AML-193 (cell line): Measurements from ENCODE around the gene KRTAP9-6.
"Not testable (repeated sequence)": the region's sequence is repeated elsewhere in the genome, so short reads cannot be mapped to it uniquely, and the experiment has no call there.

Experiments
- DNase-seq, 2 experiments: peaks; one replicate each; lab custom pipeline; 2025; lab: John Stamatoyannopoulos, UW

Gene KRTAP9-6

GRCh38 chr17:41265078-41265477 lies at the start of gene KRTAP9-6:
Gene KRTAP9-6, plus strand, starts transcription at chr17:41265378. Its CDS starts 0 bp downstream, at chr17:41265378.
- DNase-seq = no peak

GRCh38 chr17:41215681-41216080 lies 49.5 kb upstream of the KRTAP9-6 start:
- DNase-seq = no peak

GRCh38 chr17:41223821-41224220 lies 41.4 kb upstream of the KRTAP9-6 start:
- no peak for DNase-seq

- no peak for DNase-seq
These were observed 39.1 kb upstream of the KRTAP9-6 start for GRCh38 chr17:41226051-41226450.

GRCh38 chr17:41226598-41227095 lies 38.5 kb upstream of the KRTAP9-6 start, which contains the start of gene KRTAP9-2:
Gene KRTAP9-2, plus strand, starts transcription at chr17:41226648. Its CDS starts 7 bp downstream, at chr17:41226655.
- not testable (repeated sequence) for DNase-seq

GRCh38 chr17:41230094-41230493 lies 35.1 kb upstream of the KRTAP9-6 start:
- no peak for DNase-seq

- no peak for DNase-seq
These were observed 33.4 kb upstream of the KRTAP9-6 start for GRCh38 chr17:41231731-41232130.

- not testable (repeated sequence) for DNase-seq
These were observed 32.6 kb upstream of the KRTAP9-6 start, which contains the start of gene KRTAP9-3 for GRCh38 chr17:41232399-41233105. Gene KRTAP9-3, plus strand, starts transcription at chr17:41232449. Its CDS starts 53 bp downstream, at chr17:41232502.

GRCh38 chr17:41237116-41237515 lies 28.1 kb upstream of the KRTAP9-6 start:
- DNase-seq = not testable (repeated sequence)

GRCh38 chr17:41237949-41238437 lies 27.2 kb upstream of the KRTAP9-6 start, which contains the start of gene KRTAP9-8:
Gene KRTAP9-8, plus strand, starts transcription at chr17:41237999. Its CDS starts 53 bp downstream, at chr17:41238052.
- DNase-seq = not testable (repeated sequence)

GRCh38 chr17:41246995-41247787 lies 18.0 kb upstream of the KRTAP9-6 start:
- not testable (repeated sequence) for DNase-seq

- DNase-seq = not testable (repeated sequence)
These were observed 15.4 kb upstream of the KRTAP9-6 start, which contains the start of gene KRTAP9-4 for GRCh38 chr17:41249637-41250240. Gene KRTAP9-4, plus strand, starts transcription at chr17:41249687. Its CDS starts 34 bp downstream, at chr17:41249721.

GRCh38 chr17:41251261-41251660 lies 13.9 kb upstream of the KRTAP9-6 start:
- no peak for DNase-seq

- DNase-seq = no peak
These were observed 10.3 kb upstream of the KRTAP9-6 start for GRCh38 chr17:41254861-41255260.

GRCh38 chr17:41255381-41256290 lies 9.5 kb upstream of the KRTAP9-6 start, which contains the start of gene KRTAP9-9:
Gene KRTAP9-9, plus strand, starts transcription at chr17:41255384.
- not testable (repeated sequence) for DNase-seq

- DNase-seq = no peak
These were observed 8.9 kb upstream of the KRTAP9-6 start for GRCh38 chr17:41256291-41256685.

- DNase-seq = no peak
These were observed 6.8 kb upstream of the KRTAP9-6 start for GRCh38 chr17:41258406-41258805.

- no peak for DNase-seq
These were observed 2.0 kb upstream of the KRTAP9-6 start for GRCh38 chr17:41263212-41263611.

GRCh38 chr17:41264599-41264998 lies 579 bp upstream of the KRTAP9-6 start:
- no peak for DNase-seq

- no peak for DNase-seq
These were observed 2.5 kb downstream of the KRTAP9-6 start for GRCh38 chr17:41267711-41268110.

GRCh38 chr17:41271323-41271722 lies 6.1 kb downstream of the KRTAP9-6 start:
- DNase-seq = not testable (repeated sequence)
